PC-3 (cell line): ENCODE measurements around the gene DCANP1. TPM values are rescaled to one million over a fixed set of nuclear protein-coding genes. Genes with fewer than 3 reads are reported as not detected.

Experiments used
- ATAC-seq: fragments of 200-7000 bp; cut with Tn5 transposase; 2 replicates; pipeline ENCODE4 v1.9.1; 2020; ENCODE audit warnings: mild to moderate bottlenecking, moderate library complexity
- BruUV-seq: library from RNA; stranded (reverse); fragments of 400-500 nt; replicated peaks from 2 replicates; lab custom pipeline; 2021; lab: Mats Ljungman, UMichigan
- CTCF ChIA-PET: fragments of 300-600 bp; sonication (Branson Sonifier 250); formaldehyde crosslinking; loops from one replicate; lab custom pipeline; 2022; ENCODE audit warnings: antibody characterized with exemption; lab: Charles Lee
- POLR2A ChIA-PET: fragments of 300-600 bp; sonication (Branson Sonifier 250); formaldehyde crosslinking; loops from one replicate; lab custom pipeline; 2022; ENCODE audit warnings: antibody characterized with exemption; ENCODE audit not compliant: unreplicated experiment; lab: Charles Lee
- DNase-seq: peaks from one replicate; pipeline ENCODE4 v3.0.0-alpha.2; 2015
- H2AFZ ChIP-seq: fragments of 300-600 bp; sonication (generic); 2 replicates; pipeline ENCODE4 v1.6.0; 2016; ENCODE audit warnings: antibody characterized with exemption, low read length
- H3F3A ChIP-seq: fragments of 300-600 bp; sonication (generic); one replicate; pipeline ENCODE4 v1.6.0; 2017; ENCODE audit warnings: antibody characterized with exemption, low read length, control low read depth, mild to moderate bottlenecking; ENCODE audit not compliant: unreplicated experiment
- H3K27ac ChIP-seq: fragments of 300-600 bp; sonication (generic); 2 replicates; pipeline ENCODE4 v1.5.1; 2016; ENCODE audit warnings: mild to moderate bottlenecking, low read length
- H3K27me3 ChIP-seq: fragments of 300-600 bp; sonication (generic); 2 replicates; pipeline ENCODE4 v1.6.1; 2016; ENCODE audit warnings: low read length, mixed read lengths
- H3K36me3 ChIP-seq: fragments of 300-600 bp; sonication (generic); 2 replicates; pipeline ENCODE4 v1.6.1; 2016; ENCODE audit warnings: low read depth, mixed run types, low read length, mixed read lengths
- H3K4me1 ChIP-seq: fragments of 300-600 bp; sonication (generic); 2 replicates; pipeline ENCODE4 v1.5.1; 2016; ENCODE audit warnings: low read length; ENCODE audit not compliant: insufficient read depth
- H3K4me2 ChIP-seq: fragments of 300-600 bp; sonication (generic); 2 replicates; pipeline ENCODE4 v1.6.0; 2016; ENCODE audit warnings: low read length
- H3K4me3 ChIP-seq: fragments of 300-600 bp; sonication (generic); 2 replicates; pipeline ENCODE4 v1.5.1; 2016; ENCODE audit warnings: mild to moderate bottlenecking, low read length, mixed read lengths
- H3K79me2 ChIP-seq: fragments of 300-600 bp; sonication (generic); 2 replicates; pipeline ENCODE4 v1.6.1; 2017; ENCODE audit warnings: low read length, mixed read lengths
- H3K9ac ChIP-seq: fragments of 300-600 bp; sonication (generic); 2 replicates; pipeline ENCODE4 v1.6.0; 2016; ENCODE audit warnings: mild to moderate bottlenecking, low read length
- H3K9me2 ChIP-seq: fragments of 300-600 bp; sonication (generic); replicated peaks from 2 replicates; pipeline ENCODE4 v1.6.1; 2016; ENCODE audit warnings: mixed run types, low read length, mixed read lengths
- H3K9me3 ChIP-seq: fragments of 300-600 bp; sonication (generic); 2 replicates; pipeline ENCODE4 v1.6.1; 2016; ENCODE audit warnings: low read length, mixed read lengths
- H4K20me1 ChIP-seq: fragments of 300-600 bp; sonication (generic); 2 replicates; pipeline ENCODE4 v1.6.1; 2016; ENCODE audit warnings: low read length, mixed read lengths
- CTCF ChIP-seq: fragments of 300-600 bp; sonication (generic); conservative IDR thresholded peaks from 2 replicates; pipeline ENCODE4 v1.5.1; 2017; ENCODE audit warnings: antibody characterized with exemption, low read depth, mild to moderate bottlenecking, low read length
- EZH2 ChIP-seq: fragments of 300-600 bp; sonication (generic); IDR thresholded peaks from one replicate; pipeline ENCODE4 v1.6.1; 2017; ENCODE audit warnings: antibody characterized with exemption, mild to moderate bottlenecking, low read length; ENCODE audit not compliant: unreplicated experiment
- EZH2phosphoT487 ChIP-seq: fragments of 300-600 bp; sonication (generic); IDR thresholded peaks from 2 replicates; pipeline ENCODE4 v1.6.1; 2018; ENCODE audit warnings: mild to moderate bottlenecking, antibody characterized with exemption, low read length, borderline replicate concordance
- intact Hi-C: fragments of 100-400 bp; cut with micrococcal nuclease; formaldehyde crosslinking; loops from 2 replicates; pipeline ENCODE4 v1.9.0; 2023
- total RNA-seq: library from RNA; depleted of rRNA; stranded (reverse); fragments of >200 nt; gene quantifications from 2 replicates; pipeline ENCODE4 v1.2.3, GENCODE V29; 2014

DCANP1 gene
- total RNA-seq, 1 experiment from 2014 or later = not detected

DNA sequence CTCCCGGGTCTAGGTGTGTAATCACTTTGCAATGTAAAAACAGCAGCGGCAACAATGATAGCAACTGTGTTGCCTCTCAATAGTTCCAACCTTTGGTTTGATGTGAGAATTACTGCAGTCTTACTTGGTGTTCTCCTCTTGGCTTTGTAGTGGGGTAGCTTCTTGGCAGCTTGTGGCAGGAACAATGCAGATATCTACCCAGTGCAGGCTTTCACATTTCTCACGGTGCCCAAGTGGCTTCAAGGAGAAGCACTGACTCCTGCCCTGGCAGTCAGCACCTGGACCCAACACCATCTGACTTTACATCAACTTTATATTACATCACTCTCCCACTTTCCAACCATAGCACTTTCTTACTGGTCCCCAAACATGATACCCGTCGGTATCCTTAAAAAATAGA is 33.4 kb upstream of the DCANP1 start:
- POLR2A ChIA-PET = no interaction called here
- no peaks in the 10 kb centered on the region for H3K36me3 ChIP-seq
- H3F3A ChIP-seq = no peaks in the 10 kb centered on the region
- H3K27me3 ChIP-seq = no peaks in the 10 kb centered on the region
- no peak overlapping the region for H2AFZ ChIP-seq
- H3K9ac ChIP-seq = no peak overlapping the region
- no peaks in the 10 kb centered on the region for H4K20me1 ChIP-seq
- intact Hi-C loops = no loop called here
- no peak overlapping the region for H3K4me3 ChIP-seq
- no peak overlapping the region for H3K4me2 ChIP-seq
- no peak overlapping the region for H3K27ac ChIP-seq
- CTCF ChIA-PET = no interaction called here
- H3K4me1 ChIP-seq = no peaks in the 10 kb centered on the region
- ATAC-seq = no peak
- no peaks in the 10 kb centered on the region for H3K9me2 ChIP-seq
- BruUV-seq = no TSS peak
- H3K9me3 ChIP-seq = no peaks in the 10 kb centered on the region
- no peaks in the 10 kb centered on the region for H3K79me2 ChIP-seq
- DNase-seq = no peak
- no peak for TF ChIP-seq EZH2
- no peak for TF ChIP-seq CTCF
- TF ChIP-seq EZH2phosphoT487 = no peak

- no peak overlapping the region for H2AFZ ChIP-seq
- no peak overlapping the region for H3K9ac ChIP-seq
- no peaks in the 10 kb centered on the region for H4K20me1 ChIP-seq
- H3K79me2 ChIP-seq = no peaks in the 10 kb centered on the region
- no peaks in the 10 kb centered on the region for H3K9me3 ChIP-seq
- H3K9me2 ChIP-seq = no peaks in the 10 kb centered on the region
- no TSS peak for BruUV-seq
- no peak for TF ChIP-seq EZH2
- TF ChIP-seq EZH2phosphoT487 = no peak
- TF ChIP-seq CTCF = no peak
- intact Hi-C loops = no loop called here
- H3K4me2 ChIP-seq = no peak overlapping the region
- no peaks in the 10 kb centered on the region for H3K27me3 ChIP-seq
- ChIA-PET CTCF (no interaction called here), POLR2A (no interaction called here)
- no peaks in the 10 kb centered on the region for H3K36me3 ChIP-seq
- ATAC-seq (no peak), DNase-seq (no peak)
- no peak overlapping the region for H3K4me3 ChIP-seq
- H3F3A ChIP-seq = no peaks in the 10 kb centered on the region
- H3K27ac ChIP-seq = no peak overlapping the region
- no peaks in the 10 kb centered on the region for H3K4me1 ChIP-seq
Measured at GRCh38 chr5:135478938-135479337, 31.8 kb upstream of the DCANP1 start.

DNA sequence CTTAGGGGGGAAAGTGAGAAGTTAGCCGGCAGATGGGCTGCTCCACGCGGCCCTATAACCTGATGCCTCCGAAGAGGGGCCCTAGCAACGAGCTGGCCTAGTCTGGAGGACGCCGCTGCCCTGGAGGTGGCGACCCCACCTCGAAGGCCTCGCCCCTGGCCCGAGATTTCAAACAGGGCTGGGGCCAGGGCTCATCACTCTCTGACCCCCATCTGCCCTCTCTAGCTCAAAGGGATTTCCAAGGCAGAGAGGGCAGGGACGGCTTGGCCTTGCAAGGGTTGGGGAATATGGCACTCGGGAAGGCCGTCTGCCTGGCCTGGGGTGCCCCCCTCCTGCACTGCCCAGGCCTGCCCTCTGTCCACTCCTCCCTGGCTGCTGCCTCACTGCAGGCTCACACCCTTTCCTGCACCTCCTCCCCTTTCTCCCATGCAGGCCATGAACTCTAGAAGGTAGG is 30.5 kb upstream of the DCANP1 start:
- H3K36me3 ChIP-seq = no peaks in the 10 kb centered on the region
- no peaks in the 10 kb centered on the region for H3K4me1 ChIP-seq
- no peaks in the 10 kb centered on the region for H3K9me3 ChIP-seq
- no peak overlapping the region for H2AFZ ChIP-seq
- no peaks in the 10 kb centered on the region for H3K27me3 ChIP-seq
- no peak overlapping the region for H3K27ac ChIP-seq
- DNase-seq = no peak
- no peak overlapping the region for H3K4me3 ChIP-seq
- ATAC-seq = no peak
- no peak for TF ChIP-seq CTCF
- no peak for TF ChIP-seq EZH2
- TF ChIP-seq EZH2phosphoT487 = no peak
- no peaks in the 10 kb centered on the region for H3F3A ChIP-seq
- intact Hi-C loops = no loop called here
- no TSS peak for BruUV-seq
- no peak overlapping the region for H3K9ac ChIP-seq
- ChIA-PET POLR2A (no interaction called here), CTCF (no interaction called here)
- H3K4me2 ChIP-seq = no peak overlapping the region
- H3K79me2 ChIP-seq = no peaks in the 10 kb centered on the region
- H3K9me2 ChIP-seq = no peaks in the 10 kb centered on the region
- no peaks in the 10 kb centered on the region for H4K20me1 ChIP-seq
